Left ventricle myocardium inferior (tissue), 1 donor: ENCODE data around the gene CRHR2. TPM values are rescaled to one million over a fixed set of nuclear protein-coding genes. Genes with fewer than 3 reads are reported as not detected.

ENCODE experiments used
- DNase-seq: peaks from one replicate; pipeline ENCODE4 v3.0.0-alpha.2; 2020
- H3K27ac ChIP-seq: fragments of 200-600 bp; replicated peaks from 2 replicates; pipeline ENCODE4 v1.8.0; 2021
- H3K27me3 ChIP-seq: fragments of 200-600 bp; 2 replicates; pipeline ENCODE4 v1.8.0; 2021; ENCODE audit warnings: low read depth
- H3K36me3 ChIP-seq: fragments of 200-600 bp; 2 replicates; pipeline ENCODE4 v1.8.0; 2021
- H3K4me1 ChIP-seq: fragments of 200-600 bp; 2 replicates; pipeline ENCODE4 v1.8.0; 2021
- H3K4me3 ChIP-seq: fragments of 200-600 bp; 2 replicates; pipeline ENCODE4 v1.8.0; 2021; ENCODE audit warnings: mild to moderate bottlenecking, moderate library complexity
- H3K9me3 ChIP-seq: fragments of 200-600 bp; replicated peaks from 2 replicates; pipeline ENCODE4 v1.8.0; 2021
- CTCF ChIP-seq: fragments of 200-600 bp; IDR thresholded peaks from 2 replicates; pipeline ENCODE4 v1.8.0; 2021; ENCODE audit warnings: antibody characterized with exemption, mild to moderate bottlenecking, borderline replicate concordance
- intact Hi-C: fragments of 100-400 bp; cut with micrococcal nuclease; formaldehyde crosslinking; loops from one replicate; pipeline ENCODE4 v1.11.0; 2022
- total RNA-seq: library from RNA; stranded (reverse); fragmentation: NEBNext Ultra II Directional; extraction: Animal tissue kit (Norgen Biotek cat#: 25700); gene quantifications from one replicate; pipeline ENCODE4 v1.2.1, GENCODE V29; 2021
- donor health status: DM: no; HTN: yes; CAD: no; lungs with severe emphysema.

The CRHR2 gene
- total RNA-seq, 1 donor from 2014 or later, result 0.19 TPM

DNA sequence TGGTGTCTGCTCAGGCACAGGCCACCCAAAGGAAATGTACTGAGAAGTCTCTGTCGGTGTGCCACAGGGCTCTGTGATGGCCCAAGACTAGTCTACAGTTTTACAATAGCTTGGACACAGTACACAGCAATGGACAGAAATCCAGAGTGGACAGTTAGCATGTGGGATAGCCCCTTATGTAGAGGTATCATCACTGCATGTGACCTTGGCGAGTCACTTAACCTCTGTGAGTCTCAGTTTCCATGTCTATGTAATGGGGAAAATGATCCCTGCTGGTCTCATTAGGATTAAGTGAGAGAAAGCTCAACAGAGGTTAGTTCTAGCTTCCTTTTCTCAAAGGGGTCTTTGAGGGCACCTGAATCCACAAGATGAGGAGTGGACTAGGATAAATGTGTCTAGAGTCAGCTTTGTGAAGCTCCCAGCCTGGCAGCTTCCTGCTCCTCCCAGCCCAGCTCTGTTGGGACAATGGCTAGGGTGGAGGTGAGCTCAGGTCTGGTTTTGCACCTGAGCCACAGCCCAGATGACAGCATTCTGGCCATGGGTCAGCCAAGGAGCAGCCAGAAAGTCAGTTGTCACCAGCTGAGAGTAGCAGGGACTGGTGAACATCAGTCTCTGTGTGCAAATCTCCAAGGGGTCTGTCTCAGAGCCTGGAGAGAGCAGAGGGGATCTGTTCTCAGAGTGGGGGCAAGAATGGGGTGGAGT, 17.9 kb downstream of the CRHR2 start:
- Histone ChIP-seq H3K27me3 (peaks cover 32% of the 10 kb centered on the region), H3K4me3 (no peak overlapping the region), H3K4me1 (no peaks in the 10 kb centered on the region), H3K36me3 (no peaks in the 10 kb centered on the region), H3K27ac (no peak overlapping the region), H3K9me3 (no peaks in the 10 kb centered on the region)
- DNase-seq, result no peak
- TF ChIP-seq CTCF, result no peak
- intact Hi-C loops, result no loop called here

DNA sequence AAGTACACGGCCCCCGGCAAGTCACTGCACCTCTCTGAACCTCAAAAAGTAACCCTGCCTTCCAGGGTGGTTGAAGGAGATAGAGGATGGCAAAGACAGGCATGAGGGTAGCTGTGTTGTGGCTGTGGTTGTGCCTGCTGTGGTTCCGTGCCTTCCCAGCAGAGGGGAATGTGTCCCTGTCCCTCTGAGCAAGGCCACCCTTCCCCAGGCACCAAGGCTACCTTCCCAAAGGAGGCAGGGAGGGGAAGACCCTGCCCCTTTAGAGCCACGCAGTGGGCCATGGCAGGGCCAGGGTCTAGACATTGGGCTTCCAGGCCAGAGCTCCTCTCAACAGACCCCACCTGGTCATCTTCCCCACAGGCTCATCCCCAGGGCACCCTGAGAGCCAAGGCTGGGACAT, 18.8 kb downstream of the CRHR2 start:
- Histone ChIP-seq H3K36me3 (no peaks in the 10 kb centered on the region), H3K27me3 (peaks cover 29% of the 10 kb centered on the region), H3K27ac (no peak overlapping the region), H3K4me1 (no peaks in the 10 kb centered on the region), H3K9me3 (no peaks in the 10 kb centered on the region), H3K4me3 (no peak overlapping the region)
- no peak for TF ChIP-seq CTCF
- intact Hi-C loops, result no loop called here
- no peak for DNase-seq

DNA sequence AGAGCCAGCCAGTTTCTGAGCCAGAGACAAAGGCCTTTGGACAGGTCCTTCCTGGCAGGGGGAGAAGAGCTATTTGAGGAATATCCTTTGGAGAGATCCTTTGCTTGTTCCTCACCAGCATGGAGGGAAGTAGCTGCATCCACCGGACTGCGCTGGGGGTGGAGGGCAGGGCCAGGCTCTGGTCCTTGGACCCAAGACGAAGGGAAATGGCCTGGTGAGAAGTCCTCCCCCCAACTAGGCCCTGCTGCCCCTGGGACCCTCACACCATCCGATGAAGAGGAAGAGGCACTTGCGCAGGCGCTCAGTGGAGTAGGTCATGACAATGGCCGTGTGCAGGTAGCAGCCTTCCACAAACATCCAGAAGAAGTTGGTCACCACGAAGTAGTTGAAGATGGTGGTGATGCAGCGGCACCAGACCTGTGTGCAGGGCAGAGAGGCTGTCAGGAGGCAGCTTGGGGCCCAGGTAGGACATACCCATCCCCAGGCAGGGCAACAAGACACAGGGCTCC, 19.8 kb downstream of the CRHR2 start:
- Histone ChIP-seq H3K4me1 (no peaks in the 10 kb centered on the region), H3K36me3 (no peaks in the 10 kb centered on the region), H3K4me3 (no peak overlapping the region), H3K27ac (no peak overlapping the region), H3K27me3 (peaks cover 29% of the 10 kb centered on the region), H3K9me3 (no peaks in the 10 kb centered on the region)
- no peak for DNase-seq
- no peak for TF ChIP-seq CTCF
- intact Hi-C loops, result no loop called here

GRCh38 chr7:30661926-30662325, 20.3 kb downstream of the CRHR2 start:
- DNase-seq, result no peak
- H3K27me3 ChIP-seq, result peaks cover 29% of the 10 kb centered on the region
- no peaks in the 10 kb centered on the region for H3K9me3 ChIP-seq
- H3K4me1 ChIP-seq, result no peaks in the 10 kb centered on the region
- no peak overlapping the region for H3K27ac ChIP-seq
- no peak overlapping the region for H3K4me3 ChIP-seq
- TF ChIP-seq CTCF, result no peak
- H3K36me3 ChIP-seq, result no peaks in the 10 kb centered on the region
- intact Hi-C loops, result no loop called here

DNA sequence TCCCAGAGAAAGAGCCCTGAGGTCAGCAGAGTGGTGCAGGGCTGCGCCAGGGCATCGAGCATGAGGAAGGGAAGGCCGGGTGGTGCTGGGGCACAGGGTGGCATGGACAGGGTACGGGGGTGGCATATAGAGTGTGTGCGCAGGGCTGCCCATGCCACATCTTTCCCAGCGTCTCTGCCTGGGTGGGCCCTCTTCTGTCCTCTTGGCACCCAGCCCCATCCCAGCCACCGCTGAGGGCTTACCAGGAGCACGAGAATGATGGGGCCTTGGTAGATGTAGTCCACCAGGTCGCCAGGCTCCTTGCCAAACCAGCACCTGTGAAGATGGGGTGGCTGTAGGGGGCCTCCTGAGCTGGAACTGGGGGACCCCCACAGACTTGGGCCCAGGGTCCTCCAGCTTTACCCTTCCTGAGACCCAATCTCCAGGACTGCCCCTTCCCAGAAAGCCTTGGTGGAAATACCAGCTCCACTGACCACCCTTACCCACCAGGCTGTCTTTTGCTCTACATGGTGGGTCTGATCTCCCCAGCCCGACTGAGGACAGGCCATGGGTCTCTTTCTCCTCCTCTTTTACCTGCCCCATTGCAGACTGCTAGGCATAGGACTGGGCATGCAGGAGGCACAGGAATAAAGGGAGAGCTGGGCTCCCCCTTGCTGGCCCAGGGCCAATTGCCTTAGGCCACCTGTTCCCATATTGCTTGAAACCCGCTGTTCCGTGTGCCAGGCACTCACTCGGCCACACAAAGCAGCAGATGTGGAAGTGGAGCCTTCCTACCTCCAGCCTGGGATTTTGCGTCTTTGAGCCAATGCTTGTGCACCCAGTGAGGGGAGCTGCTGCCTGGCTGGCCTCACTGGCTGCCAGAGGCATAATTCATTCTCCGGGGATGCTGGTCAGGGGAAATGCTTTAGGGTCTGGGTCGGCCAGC, 21.7 kb downstream of the CRHR2 start:
- H3K9me3 ChIP-seq, result no peaks in the 10 kb centered on the region
- no peak for DNase-seq
- H3K36me3 ChIP-seq, result no peaks in the 10 kb centered on the region
- no peak for TF ChIP-seq CTCF
- H3K4me1 ChIP-seq, result no peaks in the 10 kb centered on the region
- no peak overlapping the region for H3K27ac ChIP-seq
- no peak overlapping the region for H3K4me3 ChIP-seq
- intact Hi-C loops, result no loop called here
- peaks cover 22% of the 10 kb centered on the region for H3K27me3 ChIP-seq
